ENCODE measurements around the gene ZNF44.

ZNF44 gene

GRCh38 chr19:12232961-12233360 is 61.7 kb downstream of the ZNF44 start:
- TF ChIP-seq GATA1 (IDR thresholded peaks at IDR 0.05; ENCODE audit: low read depth, low read length) (no peak), POLR2A (IDR thresholded peaks at IDR 0.05; ENCODE audit: low read length) (no peak)
- no peak for DNase-seq

GRCh38 chr19:12230751-12231733 is 63.6 kb downstream of the ZNF44 start:
- TF ChIP-seq GATA1 (IDR thresholded peaks at IDR 0.05; ENCODE audit: low read depth, low read length) (no peak), POLR2A (IDR thresholded peaks at IDR 0.05; ENCODE audit: low read length) (no peak)

GRCh38 chr19:12229990-12230389 is 64.7 kb downstream of the ZNF44 start:
- DNase-seq = no peak
- no peak for TF ChIP-seq GATA1 (IDR thresholded peaks at IDR 0.05; ENCODE audit: low read depth, low read length)
- no peak for TF ChIP-seq POLR2A (IDR thresholded peaks at IDR 0.05; ENCODE audit: low read length)

More at GRCh38 chr19:12230751-12231733, 63.6 kb downstream of the ZNF44 start:
- no peak for DNase-seq

- TF ChIP-seq GATA1 (IDR thresholded peaks at IDR 0.05; ENCODE audit: low read depth, low read length) = no peak
- no peak for TF ChIP-seq POLR2A (IDR thresholded peaks at IDR 0.05; ENCODE audit: low read length)
- no peak for DNase-seq
Observed at GRCh38 chr19:12224676-12225075, 70.0 kb downstream of the ZNF44 start.

DNA sequence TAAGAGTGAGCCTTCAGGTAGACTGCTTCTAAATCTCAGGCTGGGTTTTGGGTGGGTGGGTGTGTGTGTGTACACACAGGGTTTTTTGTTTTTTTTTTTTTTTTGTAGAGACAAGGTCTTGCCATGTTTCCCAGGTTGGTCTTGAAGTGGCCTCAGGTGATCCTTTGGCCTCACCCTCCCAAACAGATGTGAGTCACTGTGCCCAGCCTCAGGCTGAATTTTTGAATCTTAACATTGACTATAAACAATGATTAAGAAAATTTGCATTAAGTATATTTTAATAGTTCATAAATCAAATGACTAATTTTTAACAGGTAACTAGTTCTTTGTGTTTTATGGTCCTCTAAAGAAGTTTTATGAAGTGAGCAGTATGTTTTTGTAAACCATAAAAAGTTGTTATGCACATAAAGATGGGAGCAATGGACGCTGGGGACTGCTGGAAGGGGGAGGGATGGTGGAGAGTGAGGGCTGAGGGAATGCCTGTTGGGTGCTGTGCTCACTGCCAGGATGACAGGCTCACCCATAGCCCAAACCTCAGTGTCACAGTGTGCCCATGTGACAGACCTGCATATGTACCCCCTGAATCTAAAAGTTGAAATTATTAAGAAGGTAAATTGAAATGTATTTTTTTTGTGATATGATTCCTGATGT is 71.6 kb downstream of the ZNF44 start:
- DNase-seq = no peak
- TF ChIP-seq POLR2A (IDR thresholded peaks at IDR 0.05; ENCODE audit: low read length) = no peak
- TF ChIP-seq GATA1 (IDR thresholded peaks at IDR 0.05; ENCODE audit: low read depth, low read length) = no peak

Data from erythroblast (primary cell).